ENCODE data around the gene APC2. TPM values are rescaled to one million over a fixed set of nuclear protein-coding genes. Genes with fewer than 3 reads are reported as not detected.

APC2 gene
- total RNA-seq, 2 donors from 2014 or later: 0.05 to 2.2 TPM

DNA sequence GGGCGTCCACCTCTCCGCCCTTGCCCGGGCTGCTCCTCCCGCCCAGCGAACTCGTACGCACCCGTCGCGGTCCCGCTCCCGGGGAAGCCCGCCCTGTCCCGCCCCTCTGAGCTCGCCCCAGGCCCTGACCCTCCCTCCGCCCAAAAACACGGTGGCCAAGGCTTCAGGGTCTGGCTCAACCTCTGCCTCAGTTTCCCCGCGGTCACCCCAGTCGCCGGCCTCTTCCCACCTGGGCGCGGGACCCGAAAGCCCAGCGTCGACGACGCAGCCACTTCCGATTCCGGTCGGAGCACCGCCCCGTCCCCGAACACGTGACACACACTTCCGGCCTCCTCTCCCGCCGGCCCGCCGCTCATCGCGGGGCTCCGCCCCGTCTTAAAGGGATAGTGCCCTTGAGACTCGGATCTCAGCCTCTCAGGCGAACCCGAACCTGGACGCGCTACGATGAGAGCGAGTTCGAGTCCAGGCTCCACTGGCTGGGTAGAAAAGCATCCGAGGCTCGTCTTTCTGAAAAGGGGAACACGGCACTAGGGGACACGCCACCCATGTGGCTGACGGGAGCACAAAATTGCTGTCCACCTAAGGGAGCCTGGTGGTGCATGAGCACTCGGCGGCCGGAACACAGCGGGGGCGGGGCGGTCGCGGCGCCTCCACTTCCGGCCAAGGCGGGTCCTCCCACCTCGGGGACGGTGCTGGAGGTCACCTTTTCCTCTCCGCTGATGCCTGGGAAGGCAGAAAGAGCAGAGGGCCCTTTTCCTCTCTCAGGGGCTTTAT is 29.2 kb downstream of the APC2 start, which contains the start of gene C19orf25:
TSS of gene C19orf25 (minus strand) at position 282 of the 774 bp plus-strand sequence. CDS start 312 bp downstream, outside the sequence.
- Histone ChIP-seq H3K4me1 (replicated peaks) (no peaks in the 10 kb centered on the region), H3K9me3 (no peaks in the 10 kb centered on the region), H3K36me3 (no peaks in the 10 kb centered on the region), H3K27me3 (replicated peaks; ENCODE audit: insufficient read depth) (no peaks in the 10 kb centered on the region), H3K27ac (peak within 1 kb of the TSS; percentile 57 to 68), H3K4me3 (peak within 1 kb of the TSS; percentile 89 to 92)
- WGBS: under 1% methylated on average over 58 of the region's 71 CpGs
- peak; percentile 90 for DNase-seq (ENCODE audit: low spot score)
- intact Hi-C loops (cut with DNase I): no loop called here
- TF ChIP-seq POLR2AphosphoS5 (IDR thresholded peaks at IDR 0.05): peak; percentile 99
- peak; percentile 57 for TF ChIP-seq POLR2A (IDR thresholded peaks at IDR 0.05)
- TF ChIP-seq, protein P1, sequence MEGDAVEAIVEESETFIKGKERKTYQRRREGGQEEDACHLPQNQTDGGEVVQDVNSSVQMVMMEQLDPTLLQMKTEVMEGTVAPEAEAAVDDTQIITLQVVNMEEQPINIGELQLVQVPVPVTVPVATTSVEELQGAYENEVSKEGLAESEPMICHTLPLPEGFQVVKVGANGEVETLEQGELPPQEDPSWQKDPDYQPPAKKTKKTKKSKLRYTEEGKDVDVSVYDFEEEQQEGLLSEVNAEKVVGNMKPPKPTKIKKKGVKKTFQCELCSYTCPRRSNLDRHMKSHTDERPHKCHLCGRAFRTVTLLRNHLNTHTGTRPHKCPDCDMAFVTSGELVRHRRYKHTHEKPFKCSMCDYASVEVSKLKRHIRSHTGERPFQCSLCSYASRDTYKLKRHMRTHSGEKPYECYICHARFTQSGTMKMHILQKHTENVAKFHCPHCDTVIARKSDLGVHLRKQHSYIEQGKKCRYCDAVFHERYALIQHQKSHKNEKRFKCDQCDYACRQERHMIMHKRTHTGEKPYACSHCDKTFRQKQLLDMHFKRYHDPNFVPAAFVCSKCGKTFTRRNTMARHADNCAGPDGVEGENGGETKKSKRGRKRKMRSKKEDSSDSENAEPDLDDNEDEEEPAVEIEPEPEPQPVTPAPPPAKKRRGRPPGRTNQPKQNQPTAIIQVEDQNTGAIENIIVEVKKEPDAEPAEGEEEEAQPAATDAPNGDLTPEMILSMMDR (IDR thresholded peaks at IDR 0.05): peak in 2 of 4 experiments; percentile 9 to 10

DNA sequence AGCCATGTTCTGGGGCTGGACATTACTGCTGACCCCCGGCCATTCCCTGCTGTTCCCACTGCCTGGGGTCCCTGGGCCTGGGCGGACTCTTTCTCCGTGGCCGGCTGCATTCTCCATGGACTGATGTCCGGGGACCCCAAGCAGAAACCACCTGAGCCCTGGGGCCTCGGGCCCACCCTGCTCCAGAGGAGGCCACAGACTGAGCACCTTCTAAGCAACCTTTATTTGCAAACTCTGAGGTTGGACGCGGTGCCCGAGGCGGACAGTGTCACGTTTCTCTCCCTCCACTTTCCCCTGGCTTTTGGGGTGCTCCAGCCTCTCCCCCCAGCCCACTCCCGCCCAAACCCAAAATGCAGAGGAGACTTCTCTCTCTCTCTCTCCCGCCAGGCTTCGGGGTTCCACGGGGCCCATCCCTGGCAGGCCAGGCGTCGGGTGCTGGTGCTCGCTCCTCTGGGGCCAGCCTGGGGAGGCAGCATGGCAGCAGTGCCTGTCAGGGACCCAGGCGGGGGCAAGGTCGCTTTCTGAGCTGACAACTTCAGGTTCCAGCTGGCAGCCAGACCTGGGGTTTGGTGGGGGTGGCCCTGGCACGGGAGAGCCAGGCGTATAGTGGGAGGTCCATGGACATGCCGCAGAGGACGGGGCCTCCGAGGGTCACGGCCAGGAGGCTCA is 31.4 kb downstream of the APC2 start:
- TF ChIP-seq, protein P1 (IDR thresholded peaks at IDR 0.05): no peak
- TF ChIP-seq POLR2AphosphoS5 (IDR thresholded peaks at IDR 0.05): no peak
- TF ChIP-seq POLR2A (IDR thresholded peaks at IDR 0.05): no peak
- H3K4me3 ChIP-seq: no peak overlapping the region
- DNase-seq (ENCODE audit: low spot score): no peak
- no peaks in the 10 kb centered on the region for H3K36me3 ChIP-seq
- H3K9me3 ChIP-seq: no peaks in the 10 kb centered on the region
- intact Hi-C loops (cut with DNase I): no loop called here
- 89% methylated on average over 26 of the region's 26 CpGs for WGBS
- no peaks in the 10 kb centered on the region for H3K27me3 ChIP-seq (replicated peaks; ENCODE audit: insufficient read depth)
- H3K27ac ChIP-seq: no peak overlapping the region
- no peaks in the 10 kb centered on the region for H3K4me1 ChIP-seq (replicated peaks)

DNA sequence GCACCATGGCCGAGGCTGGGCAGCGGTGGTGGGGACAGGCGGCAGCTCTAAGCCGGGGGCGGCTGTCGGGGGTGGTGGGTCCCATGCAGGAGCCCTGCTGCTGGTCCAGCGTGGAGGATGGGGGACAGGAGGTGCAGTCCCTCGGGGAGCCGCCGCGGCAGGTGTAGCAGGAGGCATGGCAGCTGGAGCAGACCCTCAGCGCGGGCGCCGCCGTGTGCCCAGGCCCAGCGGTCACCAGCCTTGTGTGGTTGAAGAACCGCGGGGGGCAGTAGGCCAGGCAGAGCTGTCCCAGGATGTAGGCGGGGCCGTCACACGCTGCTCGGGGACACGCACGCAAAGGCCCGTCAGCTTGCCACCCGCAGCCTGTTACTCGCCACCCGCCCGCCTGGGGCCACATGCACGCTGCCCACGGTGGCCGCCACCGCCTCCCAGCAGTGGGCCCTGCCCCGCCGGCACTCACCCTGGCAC is 32.0 kb downstream of the APC2 start:
- WGBS: 88% methylated on average over 27 of the region's 36 CpGs
- TF ChIP-seq POLR2AphosphoS5 (IDR thresholded peaks at IDR 0.05) (no peak), POLR2A (IDR thresholded peaks at IDR 0.05) (no peak)
- TF ChIP-seq, protein P1 (IDR thresholded peaks at IDR 0.05): no peak
- no peak overlapping the region for H3K27ac ChIP-seq
- H3K4me3 ChIP-seq: no peak overlapping the region
- no peak for DNase-seq (ENCODE audit: low spot score)
- H3K4me1 ChIP-seq (replicated peaks): no peaks in the 10 kb centered on the region
- no peaks in the 10 kb centered on the region for H3K9me3 ChIP-seq
- no peaks in the 10 kb centered on the region for H3K36me3 ChIP-seq
- H3K27me3 ChIP-seq (replicated peaks; ENCODE audit: insufficient read depth): no peaks in the 10 kb centered on the region
- intact Hi-C loops (cut with DNase I): no loop called here

DNA sequence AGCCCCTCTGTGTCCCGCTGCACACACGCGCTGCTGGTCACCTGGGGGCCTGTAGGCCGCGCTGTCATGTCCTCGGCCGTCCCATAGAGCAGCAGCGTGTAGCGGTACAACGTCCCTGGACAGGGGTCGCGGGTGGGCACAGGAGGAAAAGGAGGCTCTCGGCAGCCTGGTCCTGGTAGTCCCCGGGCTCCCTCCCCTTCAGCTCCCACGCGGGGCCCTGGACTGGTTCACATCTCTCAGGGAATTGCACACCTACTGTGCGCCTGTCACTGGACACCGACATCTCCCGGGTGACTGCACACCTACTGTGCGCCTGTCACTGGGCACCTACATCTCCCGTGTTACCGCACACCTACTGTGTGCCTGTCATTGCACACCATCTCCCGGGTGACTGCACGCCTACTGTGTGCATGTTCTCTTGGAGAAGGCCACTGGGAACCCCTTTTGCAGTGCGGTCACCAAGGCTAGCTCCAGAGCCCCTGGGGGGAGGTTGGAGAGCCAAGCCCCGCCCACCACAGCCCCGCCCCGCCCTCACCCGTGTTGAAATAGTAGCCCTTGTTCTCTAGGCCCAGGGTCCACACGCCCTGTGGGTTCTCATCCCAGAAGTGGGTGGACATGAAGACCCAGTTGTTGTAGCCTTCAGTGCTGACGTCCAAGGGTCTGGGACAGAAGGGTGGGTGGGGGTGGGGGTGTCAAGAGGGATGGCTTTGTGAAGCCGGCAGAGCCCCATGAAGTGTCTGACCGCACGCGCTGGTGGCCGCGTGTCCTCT is 32.6 kb downstream of the APC2 start:
- Histone ChIP-seq H3K36me3 (no peaks in the 10 kb centered on the region), H3K4me1 (replicated peaks) (no peaks in the 10 kb centered on the region), H3K27me3 (replicated peaks; ENCODE audit: insufficient read depth) (no peaks in the 10 kb centered on the region), H3K9me3 (no peaks in the 10 kb centered on the region), H3K4me3 (no peak overlapping the region), H3K27ac (no peak overlapping the region)
- 83% methylated on average over 33 of the region's 37 CpGs for WGBS
- TF ChIP-seq POLR2AphosphoS5 (IDR thresholded peaks at IDR 0.05) (no peak), POLR2A (IDR thresholded peaks at IDR 0.05) (no peak)
- TF ChIP-seq, protein P1 (IDR thresholded peaks at IDR 0.05): no peak
- intact Hi-C loops (cut with DNase I): no loop called here
- DNase-seq (ENCODE audit: low spot score): no peak

All from prostate gland (tissue), 2 donors.